ENCODE measurements around the gene TMA7. TPM values are rescaled to one million over a fixed set of nuclear protein-coding genes. Genes with fewer than 3 reads are reported as not detected.
A peak's percentile ranks its signal among the peaks of the same experiment; 100 is the strongest.

TMA7 gene
- total and polyA plus RNA-seq, 5 donors, result 187 to 526 (median 219) TPM

- no peaks in the 10 kb centered on the region for H3K9me3 ChIP-seq (ENCODE audit: control insufficient read depth, low read length)
- no peak for ATAC-seq
- DNase-seq, result no peak
- H3K27ac ChIP-seq (ENCODE audit: low read length), result no peak overlapping the region
- WGBS, result 86% methylated on average over 4 of the region's 4 CpGs
- H3K27me3 ChIP-seq (ENCODE audit: control insufficient read depth, insufficient read depth), result no peaks in the 10 kb centered on the region
- intact Hi-C loops (cut with DNase I), result loop anchor here in 3 of 4 donors (2.0 to 5.0 kb wide), 4 partner anchors 36 to 165 kb away; no protein-coding TSS in a partner anchor
- H3K4me3 ChIP-seq (ENCODE audit: low read length), result no peak overlapping the region
- H3K4me1 ChIP-seq (ENCODE audit: control insufficient read depth, insufficient read depth, low read length), result no peaks in the 10 kb centered on the region
These were observed 2.2 kb upstream of the TMA7 start for GRCh38 chr3:48437812-48438211.

DNA sequence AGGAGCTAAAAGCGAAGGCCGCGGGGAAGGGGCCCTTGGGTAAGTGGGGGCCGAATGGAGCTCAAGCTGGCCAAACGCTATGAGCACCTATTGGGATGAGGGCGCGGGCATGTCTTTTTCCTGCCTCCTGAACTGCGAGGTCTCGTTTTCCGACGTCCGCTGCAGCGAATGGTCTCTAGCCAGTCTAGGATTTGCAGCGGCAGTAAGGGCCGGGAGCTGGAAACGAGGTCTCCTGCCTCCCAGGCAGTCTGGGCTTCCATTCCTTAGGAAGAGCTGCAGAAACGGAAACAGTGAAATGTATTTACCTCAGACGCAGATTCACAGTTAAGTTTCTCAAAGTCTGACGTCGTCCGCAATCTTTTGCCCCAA, 517 bp downstream of the TMA7 start:
- peak in 2 of 3 donors; percentile 44 to 60 for DNase-seq
- WGBS, result 1% methylated on average over 21 of the region's 21 CpGs
- ATAC-seq, result peak in 1 of 2 donors; percentile 15
- Histone ChIP-seq H3K27ac (ENCODE audit: low read length) (peak overlapping the region; percentile 79), H3K27me3 (ENCODE audit: control insufficient read depth, insufficient read depth) (no peaks in the 10 kb centered on the region), H3K4me3 (ENCODE audit: low read length) (peak overlapping the region; percentile 49), H3K9me3 (ENCODE audit: control insufficient read depth, low read length) (no peaks in the 10 kb centered on the region), H3K4me1 (ENCODE audit: control insufficient read depth, insufficient read depth, low read length) (no peaks in the 10 kb centered on the region)
- intact Hi-C loops (cut with DNase I), result no loop called here

DNA sequence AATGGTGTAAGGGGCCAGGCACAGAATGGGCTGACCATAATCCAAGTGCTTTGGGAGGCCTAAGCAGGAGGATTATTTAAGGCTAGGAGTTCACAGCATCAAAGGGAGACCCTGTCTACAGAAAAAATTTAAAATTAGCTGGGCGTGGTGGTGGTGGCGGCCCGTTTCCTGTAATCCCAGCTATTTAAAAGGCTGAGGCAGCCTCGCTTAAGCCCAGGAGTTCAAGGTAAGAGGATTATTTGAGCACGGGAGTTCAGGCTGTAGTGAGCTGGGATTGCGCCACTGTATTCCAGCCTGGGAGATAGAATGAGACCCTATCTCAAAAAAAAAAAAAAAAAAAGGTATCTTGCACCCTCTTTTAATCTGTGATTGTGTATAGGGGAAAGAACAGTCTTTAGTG, 1.9 kb downstream of the TMA7 start:
- Histone ChIP-seq H3K27me3 (ENCODE audit: control insufficient read depth, insufficient read depth) (no peaks in the 10 kb centered on the region), H3K4me1 (ENCODE audit: control insufficient read depth, insufficient read depth, low read length) (no peaks in the 10 kb centered on the region), H3K27ac (ENCODE audit: low read length) (no peak overlapping the region), H3K9me3 (ENCODE audit: control insufficient read depth, low read length) (no peaks in the 10 kb centered on the region), H3K4me3 (ENCODE audit: low read length) (no peak overlapping the region)
- intact Hi-C loops (cut with DNase I), result no loop called here
- 83% methylated on average over 6 of the region's 6 CpGs for WGBS
- no peak for DNase-seq
- ATAC-seq, result no peak

DNA sequence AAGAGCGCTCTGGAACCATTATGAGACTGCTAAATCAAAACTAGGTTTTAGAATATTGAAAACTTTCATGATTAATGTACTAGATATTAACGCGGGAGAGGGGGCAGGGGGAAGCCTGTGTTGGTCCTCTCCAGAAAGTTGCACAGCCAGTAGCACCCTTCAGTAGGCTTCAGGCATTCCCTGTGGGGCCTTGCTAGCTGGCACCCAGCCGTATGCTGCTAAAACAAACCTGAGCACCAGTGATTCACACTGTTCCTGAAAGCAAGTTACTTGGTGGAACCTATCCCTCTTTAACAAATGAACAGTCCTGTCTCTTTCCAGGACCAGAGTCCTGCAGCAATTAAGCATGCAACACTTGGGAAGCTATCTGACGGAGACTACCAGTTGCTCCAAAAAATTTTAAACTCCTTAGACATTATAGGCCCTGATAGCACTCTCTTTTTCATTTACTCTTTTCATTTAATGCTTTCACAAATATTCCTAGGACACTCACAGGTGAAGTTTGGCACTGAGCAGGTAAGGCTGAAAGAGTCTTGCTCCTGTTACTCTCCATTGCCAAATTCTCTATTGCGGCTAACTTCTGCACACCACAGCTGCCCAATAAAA, 5.3 kb downstream of the TMA7 start:
- Histone ChIP-seq H3K27ac (ENCODE audit: low read length) (no peak overlapping the region), H3K4me1 (ENCODE audit: control insufficient read depth, insufficient read depth, low read length) (peaks cover 2% of the 10 kb centered on the region), H3K27me3 (ENCODE audit: control insufficient read depth, insufficient read depth) (no peaks in the 10 kb centered on the region), H3K4me3 (ENCODE audit: low read length) (no peak overlapping the region), H3K9me3 (ENCODE audit: control insufficient read depth, low read length) (no peaks in the 10 kb centered on the region)
- intact Hi-C loops (cut with DNase I), result no loop called here
- WGBS, result 70% methylated on average over 6 of the region's 6 CpGs
- ATAC-seq, result no peak
- no peak for DNase-seq

- Histone ChIP-seq H3K27ac (ENCODE audit: low read length) (peak overlapping the region; percentile 80), H3K4me1 (ENCODE audit: control insufficient read depth, insufficient read depth, low read length) (peaks cover 2% of the 10 kb centered on the region), H3K9me3 (ENCODE audit: control insufficient read depth, low read length) (no peaks in the 10 kb centered on the region), H3K4me3 (ENCODE audit: low read length) (peak overlapping the region; percentile 80), H3K27me3 (ENCODE audit: control insufficient read depth, insufficient read depth) (no peaks in the 10 kb centered on the region)
- no peak for ATAC-seq
- intact Hi-C loops (cut with DNase I), result no loop called here
- WGBS, result 13% methylated on average over 6 of the region's 6 CpGs
- no peak for DNase-seq
These were observed 6.0 kb downstream of the TMA7 start for GRCh38 chr3:48446043-48446424.

DNA sequence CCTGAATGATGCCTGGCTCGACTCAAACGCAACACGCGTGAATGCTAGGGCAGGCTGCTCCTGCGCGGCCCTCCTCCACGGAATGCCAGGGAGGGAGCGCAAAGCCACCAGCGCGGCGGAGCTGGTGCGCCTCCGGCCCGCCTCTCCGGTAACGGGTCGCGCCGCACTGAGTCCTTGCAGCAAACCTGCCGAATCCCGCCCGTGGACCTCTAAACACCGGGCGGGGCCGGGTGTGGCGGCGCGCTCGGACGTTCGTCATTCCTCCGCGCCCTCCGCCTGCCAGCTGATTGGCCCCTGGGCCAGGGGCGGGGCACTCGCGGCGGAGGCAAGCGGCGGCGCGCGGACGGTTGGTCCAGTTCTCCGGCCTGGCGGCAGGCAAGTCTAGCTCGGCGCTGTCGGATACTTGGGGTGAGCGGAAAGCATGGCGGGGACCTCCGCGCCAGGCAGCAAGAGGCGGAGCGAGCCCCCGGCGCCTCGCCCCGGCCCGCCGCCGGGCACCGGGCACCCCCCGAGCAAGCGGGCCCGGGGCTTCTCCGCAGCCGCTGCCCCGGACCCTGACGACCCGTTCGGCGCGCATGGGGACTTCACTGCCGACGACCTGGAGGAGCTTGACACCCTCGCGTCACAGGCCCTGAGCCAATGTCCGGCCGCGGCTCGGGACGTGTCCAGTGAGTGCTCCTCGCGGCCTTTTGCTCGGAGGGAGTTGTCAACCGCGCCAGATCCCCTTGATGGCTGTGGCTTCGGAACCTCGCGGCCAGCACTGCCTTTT, 6.6 kb downstream of the TMA7 start, which contains the start of gene ATRIP:
TSS of gene ATRIP (plus strand) at position 313 of the 769 bp plus-strand sequence. CDS start at position 422, 109 bp downstream.
- ATAC-seq (peak; percentile 97 to 99), DNase-seq (peak; percentile 92 to 97 (median 95))
- Histone ChIP-seq H3K27ac (ENCODE audit: low read length) (peak within 1 kb of the TSS; percentile 91), H3K9me3 (ENCODE audit: control insufficient read depth, low read length) (no peaks in the 10 kb centered on the region), H3K4me1 (ENCODE audit: control insufficient read depth, insufficient read depth, low read length) (peaks cover 2% of the 10 kb centered on the region), H3K4me3 (ENCODE audit: low read length) (peak within 1 kb of the TSS; percentile 80), H3K27me3 (ENCODE audit: control insufficient read depth, insufficient read depth) (no peaks in the 10 kb centered on the region)
- intact Hi-C loops (cut with DNase I), result no loop called here
- under 1% methylated on average over 91 of the region's 91 CpGs for WGBS

GRCh38 chr3:48451270-48451669, 11.2 kb downstream of the TMA7 start:
- ATAC-seq (no peak), DNase-seq (no peak)
- Histone ChIP-seq H3K27me3 (ENCODE audit: control insufficient read depth, insufficient read depth) (no peaks in the 10 kb centered on the region), H3K9me3 (ENCODE audit: control insufficient read depth, low read length) (no peaks in the 10 kb centered on the region), H3K27ac (ENCODE audit: low read length) (no peak overlapping the region), H3K4me1 (ENCODE audit: control insufficient read depth, insufficient read depth, low read length) (peaks cover 2% of the 10 kb centered on the region), H3K4me3 (ENCODE audit: low read length) (no peak overlapping the region)
- whole genome bisulfite sequencing, result 73% methylated on average over 1 of the region's 1 CpG
- intact Hi-C loops (cut with DNase I), result no loop called here

- 95% methylated on average over 1 of the region's 1 CpG for WGBS
- no peaks in the 10 kb centered on the region for H3K27me3 ChIP-seq (ENCODE audit: control insufficient read depth, insufficient read depth)
- DNase-seq, result no peak
- no peaks in the 10 kb centered on the region for H3K9me3 ChIP-seq (ENCODE audit: control insufficient read depth, low read length)
- no peak for ATAC-seq
- H3K4me1 ChIP-seq (ENCODE audit: control insufficient read depth, insufficient read depth, low read length), result no peaks in the 10 kb centered on the region
- no peak overlapping the region for H3K4me3 ChIP-seq (ENCODE audit: low read length)
- intact Hi-C loops (cut with DNase I), result no loop called here
- no peak overlapping the region for H3K27ac ChIP-seq (ENCODE audit: low read length)
These were observed 16.4 kb downstream of the TMA7 start for GRCh38 chr3:48456456-48456855.

- no peak overlapping the region for H3K4me3 ChIP-seq (ENCODE audit: low read length)
- WGBS, result 93% methylated on average over 3 of the region's 3 CpGs
- ATAC-seq (no peak), DNase-seq (no peak)
- intact Hi-C loops (cut with DNase I), result no loop called here
- H3K27me3 ChIP-seq (ENCODE audit: control insufficient read depth, insufficient read depth), result no peaks in the 10 kb centered on the region
- H3K9me3 ChIP-seq (ENCODE audit: control insufficient read depth, low read length), result no peaks in the 10 kb centered on the region
- no peak overlapping the region for H3K27ac ChIP-seq (ENCODE audit: low read length)
- H3K4me1 ChIP-seq (ENCODE audit: control insufficient read depth, insufficient read depth, low read length), result no peaks in the 10 kb centered on the region
These were observed 19.3 kb downstream of the TMA7 start for GRCh38 chr3:48459331-48459730.

GRCh38 chr3:48459773-48460516, 19.9 kb downstream of the TMA7 start:
- no peak overlapping the region for H3K27ac ChIP-seq (ENCODE audit: low read length)
- no peaks in the 10 kb centered on the region for H3K4me1 ChIP-seq (ENCODE audit: control insufficient read depth, insufficient read depth, low read length)
- H3K27me3 ChIP-seq (ENCODE audit: control insufficient read depth, insufficient read depth), result no peaks in the 10 kb centered on the region
- H3K4me3 ChIP-seq (ENCODE audit: low read length), result no peak overlapping the region
- H3K9me3 ChIP-seq (ENCODE audit: control insufficient read depth, low read length), result no peaks in the 10 kb centered on the region
- WGBS, result 71% methylated on average over 7 of the region's 7 CpGs
- ATAC-seq (no peak), DNase-seq (no peak)
- intact Hi-C loops (cut with DNase I), result no loop called here

GRCh38 chr3:48460517-48460902, 20.5 kb downstream of the TMA7 start:
- no peaks in the 10 kb centered on the region for H3K27me3 ChIP-seq (ENCODE audit: control insufficient read depth, insufficient read depth)
- WGBS, result 91% methylated on average over 3 of the region's 3 CpGs
- H3K4me1 ChIP-seq (ENCODE audit: control insufficient read depth, insufficient read depth, low read length), result no peaks in the 10 kb centered on the region
- H3K4me3 ChIP-seq (ENCODE audit: low read length), result no peak overlapping the region
- DNase-seq, result no peak
- intact Hi-C loops (cut with DNase I), result no loop called here
- H3K9me3 ChIP-seq (ENCODE audit: control insufficient read depth, low read length), result no peaks in the 10 kb centered on the region
- no peak overlapping the region for H3K27ac ChIP-seq (ENCODE audit: low read length)
- ATAC-seq, result no peak
